Transverse colon (tissue), 4 donors: ENCODE measurements around the gene SEPTIN2.

Experiments
- CTCF ChIP-seq, 5 experiments: fragments of 200-600 bp in 3 of 5; fragments of 450-650 bp in 2 of 5; sonication (generic) in 3 of 5; IDR thresholded peaks; 1 replicate in 2 of 5; 2 replicates in 3 of 5; pipeline ENCODE4 v1.5.1; 2016 to 2017; ENCODE audit warnings: antibody characterized with exemption in 5 of 5, inconsistent platforms in 3 of 5, mild to moderate bottlenecking in 2 of 5, moderate library complexity in 1 of 5
- EP300 ChIP-seq: sonication (generic); formaldehyde crosslinking; IDR thresholded peaks from one replicate; pipeline ENCODE4 v1.6.1; 2017; ENCODE audit warnings: antibody characterized with exemption, low read depth
- POLR2AphosphoS5 ChIP-seq, 3 donors: sonication (generic); formaldehyde crosslinking; IDR thresholded peaks; one replicate each; pipeline ENCODE4 v1.6.1; 2016; ENCODE audit warnings: antibody characterized with exemption in 3 of 3

GRCh38 chr2:241308832-241309500 is 6.8 kb upstream of the SEPTIN2 start:
- TF ChIP-seq CTCF (IDR thresholded peaks at IDR 0.05) (no peak), EP300 (no peak), POLR2AphosphoS5 (IDR thresholded peaks at IDR 0.05) (no peak)
